GM18861 (cell line): Measurements from ENCODE around the gene KPTN.

Experiments
- ATAC-seq: cut with Tn5 transposase; IDR thresholded peaks from one replicate; pipeline ENCODE4 v1.9.1; 2021; ENCODE audit not compliant: unreplicated experiment

The KPTN gene

DNA sequence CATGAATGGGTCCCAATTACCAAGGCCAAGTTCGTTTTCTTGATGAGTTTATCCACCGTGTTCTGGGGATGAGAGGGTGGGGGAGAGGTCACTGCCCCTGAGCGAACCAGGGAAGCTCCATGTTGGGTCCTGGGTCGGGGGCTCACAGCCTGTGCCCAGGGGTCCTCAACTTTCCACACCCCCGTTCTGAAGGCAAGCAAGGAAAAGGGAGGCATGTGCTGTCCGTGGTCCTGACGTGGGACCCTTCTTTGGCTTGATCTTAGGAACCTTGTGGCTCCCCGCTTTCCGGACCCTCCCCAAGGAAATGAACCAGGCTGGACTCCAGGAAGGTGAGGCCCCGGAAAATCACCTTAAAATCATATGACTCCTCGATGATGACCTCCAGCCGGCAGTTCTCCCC is 46.5 kb downstream of the KPTN start:
- ATAC-seq = no peak

DNA sequence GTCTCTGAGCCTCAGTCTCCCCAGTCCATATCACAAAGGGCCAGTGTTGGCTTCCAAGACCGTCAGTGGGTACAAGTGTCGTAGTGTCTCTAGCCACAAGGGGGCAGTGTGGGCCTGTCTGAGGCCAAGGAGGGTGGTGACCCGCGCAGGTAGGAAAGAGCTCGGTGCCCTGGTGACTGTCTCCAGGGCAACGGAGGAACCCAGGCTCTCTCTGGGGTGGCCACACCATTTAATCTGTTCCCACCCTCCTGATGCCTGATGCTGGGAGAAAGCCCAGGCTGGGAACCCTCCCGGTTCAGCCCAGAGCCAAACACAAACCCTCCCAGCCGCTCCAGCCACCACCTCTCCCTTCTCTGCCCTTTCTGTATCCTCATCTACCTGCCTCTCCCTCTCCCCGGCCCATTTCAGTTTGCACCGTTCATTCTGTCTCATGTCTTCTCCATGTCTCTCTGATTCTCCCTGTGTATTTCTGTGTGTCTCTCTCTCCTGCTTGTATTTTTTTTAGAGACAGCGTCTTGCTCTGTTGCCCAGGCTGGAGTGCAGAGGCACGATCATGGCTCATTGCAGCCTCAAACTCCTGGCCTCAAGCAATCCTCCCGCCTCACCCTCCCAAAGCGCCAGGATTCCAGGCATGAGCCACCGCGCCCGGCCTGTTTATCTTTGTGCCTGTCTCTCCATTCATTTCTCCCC is 47.2 kb downstream of the KPTN start:
- no peak for ATAC-seq

DNA sequence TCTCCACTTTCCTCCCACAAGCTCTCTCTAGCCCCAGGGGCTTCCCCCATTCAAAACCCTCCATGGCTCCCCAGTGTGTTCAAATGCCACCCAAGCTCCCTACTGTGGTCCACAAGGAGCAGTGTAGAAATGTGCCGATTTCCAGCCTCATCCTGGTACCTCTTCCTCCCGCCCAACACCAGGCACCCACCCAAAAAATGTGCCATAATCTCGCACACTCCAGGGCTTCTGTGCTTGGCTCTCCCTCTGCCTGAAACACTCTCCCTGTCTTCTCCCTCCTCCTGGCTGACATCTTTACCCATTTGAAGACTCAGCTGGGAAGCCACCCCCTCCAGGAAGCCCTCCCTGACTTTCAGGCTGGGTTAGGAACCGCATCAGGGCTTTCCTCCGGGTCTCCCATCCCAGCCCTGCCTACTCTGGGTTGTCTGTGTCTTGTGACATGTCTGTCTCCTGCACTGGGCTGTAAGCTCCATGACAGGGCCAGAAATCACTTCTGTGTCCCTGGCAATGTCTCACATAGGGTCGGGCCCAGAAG is 48.1 kb downstream of the KPTN start:
- no peak for ATAC-seq

DNA sequence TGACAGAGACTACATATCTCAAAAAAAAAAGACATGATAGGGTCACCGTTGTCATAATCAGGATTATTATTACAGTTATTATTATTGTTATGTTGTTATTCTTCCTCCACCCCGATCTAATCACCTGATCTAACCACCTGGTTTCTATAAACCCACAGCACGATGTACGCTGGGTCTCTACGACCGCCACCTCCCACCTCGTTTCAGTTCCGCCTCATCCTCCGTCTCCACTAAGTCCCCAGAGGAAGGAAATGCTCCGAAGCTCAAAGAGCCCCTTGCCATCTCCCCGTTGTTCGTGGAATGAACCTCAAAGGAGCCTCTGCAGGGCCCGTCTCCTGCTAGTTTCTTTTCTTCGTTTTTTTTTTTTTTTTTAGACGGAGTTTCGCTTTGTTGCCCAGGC is 48.8 kb downstream of the KPTN start:
- ATAC-seq = no peak

DNA sequence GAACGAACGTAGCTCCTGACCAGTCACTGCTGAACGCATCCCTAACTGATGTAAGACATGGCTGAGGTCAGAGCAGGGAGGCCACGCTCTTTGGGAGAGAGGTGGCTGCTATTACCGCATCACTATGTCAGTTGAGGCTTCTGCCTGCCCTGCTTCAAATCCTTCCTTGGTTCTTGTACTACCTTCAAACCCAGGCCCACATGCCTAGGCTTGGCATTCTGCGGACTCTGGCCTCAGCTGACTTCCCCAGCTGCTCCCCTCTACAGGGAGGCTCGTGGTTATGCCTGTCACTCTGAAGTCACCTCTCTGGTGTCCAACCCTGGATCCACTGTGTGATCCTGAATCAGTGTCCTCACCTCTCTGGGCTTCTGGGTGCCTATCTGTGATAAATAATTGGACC is 49.9 kb downstream of the KPTN start:
- no peak for ATAC-seq

DNA sequence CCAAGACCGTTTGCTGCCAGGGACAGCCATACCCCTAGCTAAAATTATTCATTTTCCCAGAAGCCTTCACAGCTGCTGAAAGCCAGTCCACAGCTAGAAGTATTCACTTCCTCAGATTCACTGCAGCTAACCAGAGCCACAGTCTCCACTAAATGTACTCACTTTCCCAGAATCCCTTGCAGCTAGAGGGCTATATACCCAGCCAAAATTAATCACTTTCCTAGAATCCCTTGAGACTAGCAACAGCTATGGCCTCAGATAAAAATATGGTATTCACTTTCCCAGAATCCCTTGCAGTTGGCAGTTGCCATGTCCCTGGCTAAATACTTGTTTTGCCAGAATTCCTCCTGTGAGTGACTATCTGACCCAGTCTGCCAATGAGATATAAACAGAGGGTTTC is 50.9 kb downstream of the KPTN start:
- no peak for ATAC-seq

DNA sequence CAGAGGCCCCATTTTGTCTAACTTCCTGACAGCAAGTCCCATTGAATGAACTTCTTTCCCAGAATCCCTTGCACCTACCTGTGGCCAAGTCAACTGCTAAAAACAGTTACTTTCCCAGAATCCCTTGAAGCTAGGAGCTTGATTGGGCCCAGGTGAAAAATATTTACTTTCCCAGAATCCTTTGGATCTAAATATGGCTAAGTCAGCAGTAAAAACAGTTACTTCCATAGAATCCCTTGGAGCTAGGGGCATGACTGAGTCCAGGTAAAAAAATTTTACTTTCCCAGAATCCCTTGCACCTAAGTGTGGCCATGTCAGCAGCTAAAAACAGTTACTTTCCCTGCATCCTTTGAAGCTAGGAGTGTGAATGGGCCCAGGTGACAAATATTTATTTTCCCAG is 51.5 kb downstream of the KPTN start:
- no peak for ATAC-seq

DNA sequence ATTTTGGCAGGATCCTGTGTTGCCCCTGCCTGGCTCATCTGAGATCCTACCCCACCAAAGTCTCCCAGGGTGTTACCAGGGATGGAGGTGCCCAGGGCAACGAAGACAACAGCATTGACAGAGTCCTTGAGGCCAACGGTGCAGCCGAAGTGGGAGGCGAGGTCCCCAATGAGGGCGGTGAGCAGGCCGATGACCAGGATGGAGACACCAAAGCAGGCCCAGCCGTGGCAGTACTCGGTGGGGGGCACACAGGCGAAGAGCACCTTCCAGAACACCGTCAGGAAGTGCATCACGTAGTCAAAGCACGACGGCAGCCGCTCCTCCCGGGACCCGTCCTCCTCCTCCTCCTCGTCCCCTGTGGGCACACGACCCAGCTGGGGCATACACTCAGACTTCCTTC is 51.9 kb downstream of the KPTN start:
- no peak for ATAC-seq

DNA sequence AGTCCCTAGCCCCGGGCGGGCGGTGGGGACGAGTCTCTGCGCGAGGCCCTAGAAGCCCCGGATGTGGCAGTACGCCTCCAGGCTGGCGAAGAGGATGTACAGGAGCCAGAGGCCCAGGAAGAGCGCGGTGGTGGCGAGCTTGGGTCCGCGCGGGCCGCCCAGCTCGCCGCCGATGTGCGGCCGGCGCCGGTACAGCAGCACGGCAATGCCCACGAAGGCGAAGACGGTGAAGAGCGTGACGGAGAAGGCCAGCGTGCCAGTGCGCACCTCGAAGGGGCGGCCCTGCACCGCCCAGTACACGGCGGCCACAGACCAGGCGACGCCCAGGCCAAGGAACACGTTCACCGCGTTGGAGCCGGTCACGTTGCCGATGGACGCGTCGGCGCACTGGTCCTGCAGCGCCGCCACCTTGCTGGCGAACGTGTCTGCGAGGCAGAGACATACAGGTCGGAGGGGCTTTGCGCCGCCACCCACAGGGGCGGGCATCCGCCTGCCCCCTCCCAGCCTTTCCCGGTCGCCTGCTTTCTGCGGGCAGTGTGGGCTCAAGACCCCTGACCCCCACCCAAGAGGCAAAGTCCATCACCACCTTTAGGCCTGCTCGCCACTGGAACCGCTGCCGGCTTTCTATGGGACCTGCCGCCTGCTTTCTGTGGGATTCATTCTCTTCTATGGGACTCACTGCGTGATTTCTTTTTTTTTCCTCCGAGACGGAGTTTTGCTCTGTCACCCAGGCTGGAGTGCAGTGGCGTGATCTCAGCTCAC is 53.8 kb downstream of the KPTN start:
- no peak for ATAC-seq

DNA sequence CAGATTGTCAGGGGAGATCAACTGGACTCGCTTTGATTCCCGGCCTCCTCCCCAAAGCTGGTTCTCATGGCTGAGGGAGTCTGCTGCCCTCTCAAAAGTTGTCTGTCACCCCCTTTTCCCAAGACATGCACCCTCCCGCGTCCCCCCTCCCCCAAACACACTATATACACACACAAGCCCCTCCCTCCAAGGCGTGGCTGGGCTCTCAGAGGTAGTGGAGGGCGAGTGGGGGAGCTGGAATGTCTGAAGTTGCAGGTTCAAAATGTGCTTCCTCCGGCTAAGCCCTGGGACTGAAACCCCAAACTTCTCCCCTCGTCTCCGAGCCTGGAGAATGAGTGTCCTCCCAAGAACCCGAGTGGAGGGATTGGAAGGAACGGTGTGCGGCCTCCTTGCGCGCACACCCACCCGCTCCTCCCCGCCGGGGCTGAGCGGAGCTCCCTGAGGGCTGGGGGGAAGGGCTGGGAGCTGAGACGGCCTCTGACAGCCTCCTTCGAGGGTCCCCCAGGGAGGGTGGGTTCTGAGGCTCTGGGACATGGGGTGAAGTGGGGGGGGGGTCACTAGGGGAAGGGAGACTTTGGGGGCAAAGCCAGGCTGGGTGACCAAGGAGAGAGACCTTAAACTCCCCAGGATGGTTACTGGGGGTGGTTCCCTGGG is 54.8 kb downstream of the KPTN start:
- no peak for ATAC-seq

DNA sequence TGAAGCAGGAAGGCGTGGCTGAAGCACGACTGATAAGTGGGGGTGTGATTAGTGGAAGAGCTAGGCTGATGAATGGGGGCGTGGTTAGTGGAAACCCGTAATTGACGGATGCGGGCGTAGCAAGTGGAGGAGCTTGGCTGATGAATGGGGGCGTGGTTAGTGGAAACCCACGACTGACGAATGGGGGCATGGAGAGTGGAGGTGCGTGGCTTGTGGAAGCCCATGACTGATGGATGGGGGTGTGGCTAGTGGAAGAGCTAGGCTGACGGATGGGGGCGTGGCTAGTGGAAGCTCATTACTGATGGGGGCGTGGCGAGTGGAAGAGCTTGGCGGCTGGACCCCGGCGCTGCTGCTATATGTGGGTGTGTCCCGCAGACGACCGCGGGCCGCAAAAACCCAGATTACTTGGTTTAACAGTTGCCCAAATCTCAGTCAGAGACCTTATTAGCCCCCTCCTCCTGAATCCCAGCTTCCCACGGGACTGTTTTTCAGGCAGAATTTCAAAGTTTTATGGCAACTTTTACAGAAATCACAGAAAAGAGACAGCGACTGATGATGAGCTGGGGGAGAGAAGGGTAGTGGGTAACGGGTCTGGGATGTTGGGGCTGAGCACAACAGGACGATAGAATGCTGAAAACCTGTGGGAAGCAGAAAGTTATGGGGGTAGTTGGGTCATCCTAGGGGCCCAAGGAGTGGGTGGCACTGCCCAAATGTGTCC is 55.7 kb downstream of the KPTN start:
- no peak for ATAC-seq

DNA sequence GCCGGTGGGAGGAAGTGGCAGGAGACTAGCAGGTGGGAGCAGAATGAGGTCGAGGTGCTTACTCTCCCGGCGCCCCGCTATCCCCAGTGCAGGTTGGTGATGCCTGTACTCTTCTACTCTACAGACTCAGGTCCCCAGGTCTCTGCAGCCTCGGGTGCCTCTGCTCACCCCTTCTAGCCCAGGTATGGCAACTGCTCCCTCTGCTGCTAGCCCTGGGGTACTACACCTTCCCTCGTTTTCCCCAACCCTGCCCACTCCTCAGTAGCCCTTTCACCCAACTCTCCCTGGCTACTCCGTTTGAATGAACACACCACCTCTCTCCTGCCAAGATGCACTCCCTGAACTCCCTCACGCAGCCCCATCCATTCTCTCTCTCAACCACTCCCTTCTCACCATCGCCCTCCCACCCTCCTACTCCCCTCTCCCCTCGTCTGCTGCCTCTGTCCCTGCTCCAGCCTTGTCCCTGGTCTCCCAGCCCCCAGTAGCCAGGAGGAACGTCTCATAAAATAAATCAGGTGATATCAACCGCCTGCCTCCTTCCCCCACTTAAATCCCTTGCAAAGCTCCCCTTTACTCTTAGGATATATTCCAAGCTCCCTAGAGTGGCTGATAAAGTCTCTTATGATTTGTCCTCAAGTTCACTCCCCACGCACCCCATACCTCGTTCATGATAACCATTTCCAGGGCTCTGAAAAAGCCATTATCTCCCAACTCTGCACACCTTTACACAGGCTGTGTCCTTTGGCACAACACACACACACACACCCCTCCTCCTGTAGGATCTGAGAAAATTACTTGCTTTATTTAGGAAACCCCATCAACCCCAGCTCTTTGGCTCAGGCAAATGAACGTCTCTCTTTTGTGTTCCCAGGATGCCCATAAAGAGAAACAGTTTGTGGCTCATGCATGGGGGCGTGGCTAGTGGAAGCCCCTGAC is 56.5 kb downstream of the KPTN start:
- no peak for ATAC-seq
